Stimulated activated CD8-positive, alpha-beta memory T cell treated with anti-CD3 and anti-CD28 coated beads, Interleukin-4, amount 100 ng/mL, for 1 hour (primary cell): ENCODE measurements around the gene CELSR2.

Experiments used
- DNase-seq, 2 donors: peaks; one replicate each; pipeline ENCODE4 v3.0.0-alpha.2; 2020; ENCODE audit warnings: low read depth in 2 of 2, low spot score in 1 of 2

Gene CELSR2

GRCh38 chr1:109251277-109252166 is 2.2 kb downstream of the CELSR2 start:
- DNase-seq = no peak

- no peak for DNase-seq
Observed at GRCh38 chr1:109252167-109252892, 3.0 kb downstream of the CELSR2 start.

- no peak for DNase-seq
Observed at GRCh38 chr1:109252893-109253802, 3.8 kb downstream of the CELSR2 start.

DNA sequence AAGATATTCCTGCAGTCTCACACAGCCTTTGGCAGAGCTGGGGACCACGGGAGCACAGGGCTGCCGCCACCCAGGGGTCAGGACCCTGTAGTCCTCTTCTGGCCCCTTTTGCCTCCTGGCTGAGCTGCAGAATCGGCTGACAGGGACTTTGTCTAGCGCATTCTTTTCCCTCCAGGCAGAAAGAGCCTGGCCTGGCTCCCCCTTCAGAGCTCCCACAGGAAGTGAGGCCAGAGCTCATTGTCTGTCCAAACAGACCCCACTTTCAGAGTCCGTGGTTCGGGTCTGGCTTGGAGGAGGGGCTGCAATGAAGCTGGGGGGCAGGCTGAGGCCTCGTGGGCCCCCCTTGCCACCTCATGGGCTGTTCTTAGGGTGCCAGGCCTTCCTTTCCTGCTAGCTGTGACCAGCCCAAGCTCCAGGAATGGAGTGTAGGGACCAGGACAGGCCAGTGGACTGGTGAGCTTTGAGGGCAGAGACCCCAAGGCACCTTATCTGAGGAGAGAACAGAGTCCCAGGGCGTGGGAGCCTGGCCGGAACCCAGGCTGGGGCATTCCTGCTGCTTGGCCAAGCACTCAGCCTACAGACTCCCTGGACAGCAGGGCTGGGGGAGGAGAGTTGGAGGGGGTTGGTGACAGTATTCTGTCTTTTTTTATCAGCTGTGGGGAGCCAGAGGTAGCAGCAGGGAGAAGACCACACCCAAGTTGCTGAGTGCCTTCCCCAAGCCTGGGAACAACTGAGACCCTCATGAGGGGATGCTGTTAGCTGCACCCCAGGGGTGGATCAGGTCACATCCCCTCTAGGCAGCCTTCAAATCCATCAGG is 4.7 kb downstream of the CELSR2 start:
- no peak for DNase-seq

- DNase-seq = no peak
Observed at GRCh38 chr1:109254621-109255096, 5.3 kb downstream of the CELSR2 start.

- no peak for DNase-seq
Observed at GRCh38 chr1:109255097-109255651, 5.8 kb downstream of the CELSR2 start.

DNA sequence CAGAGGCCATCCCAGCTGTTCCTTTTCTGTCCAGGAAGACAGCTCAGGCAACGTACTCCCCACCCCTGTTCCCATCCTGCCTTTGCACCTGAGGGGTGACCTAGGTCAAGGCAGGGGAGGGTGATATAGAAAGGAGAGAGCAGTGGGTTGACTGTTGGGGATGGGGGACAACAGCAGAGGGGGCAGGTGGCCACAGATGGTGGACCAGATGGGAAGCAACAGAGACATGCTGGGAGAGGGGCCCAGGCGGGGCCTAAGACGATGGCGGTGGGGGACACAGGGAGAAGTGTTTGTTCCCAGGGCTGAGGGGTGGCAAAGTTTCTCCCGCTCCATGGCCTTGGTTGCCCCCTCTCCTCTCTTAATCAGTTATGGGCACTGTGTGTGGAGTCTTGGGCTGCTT is 6.3 kb downstream of the CELSR2 start:
- no peak for DNase-seq

DNA sequence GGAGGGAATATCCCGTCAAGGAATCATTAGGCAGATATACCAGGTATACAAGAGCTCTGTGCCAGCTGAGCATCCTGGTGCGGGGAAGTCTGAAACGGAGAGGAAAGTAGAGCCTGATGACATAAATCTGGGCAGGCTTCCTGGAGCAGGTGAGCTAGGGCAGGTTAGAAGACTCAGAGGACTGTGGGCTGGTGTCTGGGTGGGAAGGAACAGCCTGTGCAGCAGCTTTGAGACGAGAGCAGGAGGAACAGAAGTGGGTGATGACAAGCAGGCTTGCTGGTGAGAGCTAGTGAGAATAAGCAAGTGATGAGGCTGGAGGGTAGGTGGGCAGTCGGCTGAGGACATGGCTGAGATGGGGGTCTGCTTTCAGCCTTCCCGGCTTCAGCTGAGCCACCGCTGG is 6.7 kb downstream of the CELSR2 start:
- no peak for DNase-seq

GRCh38 chr1:109256971-109257681 is 7.8 kb downstream of the CELSR2 start:
- DNase-seq = no peak

GRCh38 chr1:109257682-109258421 is 8.5 kb downstream of the CELSR2 start:
- no peak for DNase-seq

DNA sequence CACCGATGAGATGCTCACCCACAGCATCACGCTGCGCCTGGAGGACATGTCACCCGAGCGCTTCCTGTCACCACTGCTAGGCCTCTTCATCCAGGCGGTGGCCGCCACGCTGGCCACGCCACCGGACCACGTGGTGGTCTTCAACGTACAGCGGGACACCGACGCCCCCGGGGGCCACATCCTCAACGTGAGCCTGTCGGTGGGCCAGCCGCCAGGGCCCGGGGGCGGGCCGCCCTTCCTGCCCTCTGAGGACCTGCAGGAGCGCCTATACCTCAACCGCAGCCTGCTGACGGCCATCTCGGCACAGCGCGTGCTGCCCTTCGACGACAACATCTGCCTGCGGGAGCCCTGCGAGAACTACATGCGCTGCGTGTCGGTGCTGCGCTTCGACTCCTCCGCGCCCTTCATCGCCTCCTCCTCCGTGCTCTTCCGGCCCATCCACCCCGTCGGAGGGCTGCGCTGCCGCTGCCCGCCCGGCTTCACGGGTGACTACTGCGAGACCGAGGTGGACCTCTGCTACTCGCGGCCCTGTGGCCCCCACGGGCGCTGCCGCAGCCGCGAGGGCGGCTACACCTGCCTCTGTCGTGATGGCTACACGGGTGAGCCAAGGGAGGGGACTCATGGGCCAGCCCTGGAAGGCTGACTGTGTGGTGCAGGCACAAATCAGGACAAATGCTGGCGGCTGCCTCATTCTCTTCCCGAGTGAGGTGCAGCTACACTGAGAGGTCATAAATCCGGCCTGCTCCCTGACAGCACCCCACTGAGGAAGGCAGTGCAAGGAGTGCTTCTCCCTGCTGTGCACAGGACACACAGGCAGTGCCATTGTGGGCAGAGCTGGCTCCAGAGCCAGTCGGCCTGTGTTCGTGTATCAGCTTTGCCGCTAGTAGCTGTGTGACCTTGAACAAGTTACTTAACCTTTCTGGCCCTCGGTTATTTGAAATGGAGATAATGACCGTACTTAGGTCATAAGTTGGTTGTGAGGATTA is 9.4 kb downstream of the CELSR2 start:
- DNase-seq = no peak

DNA sequence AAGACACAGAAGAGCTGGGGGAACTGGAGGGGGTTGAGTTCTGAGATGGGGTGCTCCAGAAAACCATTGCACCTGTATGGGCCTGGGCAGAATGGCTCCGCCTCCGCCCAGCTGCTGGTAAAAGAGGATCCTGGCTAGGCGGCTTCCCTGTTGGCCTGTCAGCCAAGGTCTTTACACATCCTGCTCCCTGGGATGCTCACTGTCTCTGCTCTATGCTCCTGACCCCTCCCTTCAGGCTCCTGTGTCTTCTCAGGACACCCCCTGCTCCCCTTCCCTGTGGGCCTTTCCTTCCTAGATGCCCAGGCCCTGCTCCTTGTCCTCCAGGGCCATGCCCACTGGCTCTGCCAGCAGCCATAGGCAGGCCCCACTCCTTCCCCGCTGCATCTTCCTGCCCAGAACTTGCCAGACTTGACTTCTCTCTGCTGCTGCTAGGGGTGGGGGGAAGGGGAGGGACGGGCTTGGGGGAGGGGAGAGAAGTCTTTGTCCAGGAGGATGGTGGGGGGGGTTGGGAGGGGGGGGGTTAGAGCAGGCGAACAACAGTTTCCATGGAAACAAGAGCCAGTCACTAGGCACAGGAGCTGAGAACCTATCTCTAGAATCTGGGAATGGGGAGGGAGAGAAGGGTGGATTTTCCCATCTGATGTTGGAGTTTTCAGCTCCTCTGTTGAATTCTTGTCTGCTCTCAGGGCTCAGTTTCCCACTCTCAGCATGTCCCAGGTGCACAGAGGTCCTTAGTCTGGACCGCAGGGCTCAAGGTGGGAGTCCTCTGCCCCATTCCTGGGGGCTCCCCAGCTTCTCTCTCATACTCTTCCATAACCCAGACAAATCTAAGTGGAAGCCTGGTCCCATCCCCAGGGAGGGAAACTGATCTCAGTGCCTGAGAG is 10.6 kb downstream of the CELSR2 start:
- DNase-seq = no peak

- no peak for DNase-seq
Observed at GRCh38 chr1:109261006-109261405, 11.7 kb downstream of the CELSR2 start.

- no peak for DNase-seq
Observed at GRCh38 chr1:109261578-109261977, 12.2 kb downstream of the CELSR2 start.

DNA sequence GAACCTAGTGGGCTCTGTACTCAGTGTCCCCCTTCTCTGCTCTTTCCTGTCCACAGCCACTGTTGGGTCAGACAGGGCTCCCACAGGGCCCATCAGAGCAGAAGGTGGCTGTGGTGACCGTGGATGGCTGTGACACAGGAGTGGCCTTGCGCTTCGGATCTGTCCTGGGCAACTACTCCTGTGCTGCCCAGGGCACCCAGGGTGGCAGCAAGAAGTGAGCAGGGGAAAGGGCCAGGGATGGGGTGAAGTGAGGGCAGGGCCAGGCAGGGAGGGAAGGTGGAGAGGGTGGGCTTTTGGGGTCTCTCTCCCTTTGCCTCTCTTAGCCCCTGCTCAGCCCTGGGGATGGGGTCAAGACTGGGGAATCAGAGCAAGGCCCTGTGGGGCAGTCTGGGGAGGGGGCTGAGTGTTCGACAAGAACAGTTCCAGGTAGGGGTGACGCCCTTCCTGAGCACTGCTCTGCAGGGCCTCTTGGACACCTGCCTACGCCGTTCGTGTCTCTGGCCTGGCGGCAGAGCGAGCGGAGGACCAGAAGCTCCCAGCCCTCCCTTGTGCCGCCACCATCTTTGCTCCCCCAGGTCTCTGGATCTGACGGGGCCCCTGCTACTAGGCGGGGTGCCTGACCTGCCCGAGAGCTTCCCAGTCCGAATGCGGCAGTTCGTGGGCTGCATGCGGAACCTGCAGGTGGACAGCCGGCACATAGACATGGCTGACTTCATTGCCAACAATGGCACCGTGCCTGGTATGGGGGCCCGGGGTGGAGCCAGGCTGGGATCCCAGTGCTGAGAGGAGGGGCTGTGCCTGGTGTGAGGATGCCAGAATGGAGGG is 13.1 kb downstream of the CELSR2 start:
- no peak for DNase-seq

GRCh38 chr1:109263234-109263596 is 13.9 kb downstream of the CELSR2 start:
- DNase-seq = no peak
